Adrenal gland (tissue), 12 donors: ENCODE data around the gene ASB6. TPM values are rescaled to one million over a fixed set of nuclear protein-coding genes. Genes with fewer than 3 reads are reported as not detected.

ENCODE experiments used
- DNase-seq, 7 donors: peaks; one replicate each; pipeline ENCODE4 v3.0.0-alpha.2; 2019 to 2020
- H3K27ac ChIP-seq, 5 donors: fragments of 200-600 bp; sonication (generic) in 4 of 5; 1 replicate in 3 of 5; 2 replicates in 2 of 5; pipeline versions ENCODE4 v1.5.1 to v1.8.0; 2016 to 2020; ENCODE audit warnings: mild to moderate bottlenecking in 1 of 5
- H3K27me3 ChIP-seq: fragments of 200-600 bp; 2 replicates; pipeline ENCODE4 v1.8.0; 2021
- H3K36me3 ChIP-seq, 2 donors: fragments of 200-600 bp; replicated peaks in 1 of 2; 1 replicate in 1 of 2; 2 replicates in 1 of 2; pipeline versions ENCODE4 v1.5.1 to v1.8.0; 2018 to 2022
- H3K4me1 ChIP-seq, 2 donors: fragments of 200-600 bp; replicated peaks in 1 of 2; 1 replicate in 1 of 2; 2 replicates in 1 of 2; pipeline versions ENCODE4 v1.5.1 to v1.8.0; 2018 to 2021
- H3K4me3 ChIP-seq, 4 donors: fragments of 200-600 bp; sonication (generic) in 3 of 4; one replicate each; pipeline ENCODE4 v1.5.1; 2016 to 2018
- H3K9me3 ChIP-seq, 3 donors: fragments of 200-600 bp; sonication (generic) in 1 of 3; replicated peaks in 1 of 3; 1 replicate in 2 of 3; 2 replicates in 1 of 3; pipeline versions ENCODE4 v1.5.1 to v1.8.0; 2016 to 2021
- POLR2A ChIP-seq, 2 donors: fragments of 450-650 bp; IDR thresholded peaks; one replicate each; pipeline ENCODE4 v1.6.1; 2017; ENCODE audit warnings: antibody characterized with exemption in 2 of 2, mild to moderate bottlenecking in 2 of 2, moderate library complexity in 1 of 2
- WGBS, 4 donors: extraction: QIAGEN DNeasy Blood & Tissue Kit in 2 of 4; methylation state at CpG; one replicate each; pipeline versions ENCODE4 v1.1.5 to v1.1.7; 2013 to 2017; 5-methylcytosine and 5-hydroxymethylcytosine counted together
- intact Hi-C, 2 donors: fragments of 100-400 bp; cut with DNase I; formaldehyde crosslinking; loops; one replicate each; pipeline versions ENCODE4 v1.14.1 to v1.15.0; 2022 to 2023
- polyA plus RNA-seq, 3 donors: library from polyadenylated mRNA; stranded (reverse); fragments of 200-250 nt in 2 of 3; fragments of 350-450 nt in 1 of 3; fragmentation: Illumina TruSeq in 1 of 3; extraction: RNeasy Lipid Tissue Mini Kit (QIAGEN cat#74804) in 1 of 3; gene quantifications; one replicate each; pipeline ENCODE4 v1.2.3, GENCODE V29; 2013 to 2014
- total RNA-seq, 9 donors: library from RNA; depleted of rRNA in 4 of 9; stranded (reverse); fragments of >200 nt in 4 of 9; fragments of 120-200 nt in 1 of 9; fragmentation: NEBNext Ultra II Directional in 1 of 9; extraction: Animal tissue kit (Norgen Biotek cat#: 25700) in 1 of 9; gene quantifications; one replicate each; pipeline versions ENCODE4 v1.1.0 to v1.2.4, GENCODE V29; 2013 to 2023
- TF ChIP-seq, protein P1 (sequence below), 6 experiments: fragments of 450-650 bp in 4 of 6; fragments of 200-600 bp in 2 of 6; sonication (generic) in 1 of 6; IDR thresholded peaks; 1 replicate in 5 of 6; 2 replicates in 1 of 6; pipeline versions ENCODE4 v1.5.1 to v1.8.0; 2016 to 2021; ENCODE audit warnings: antibody characterized with exemption in 6 of 6, mild to moderate bottlenecking in 2 of 6, moderate library complexity in 1 of 6
- donor health status: healthy with polysubstance abuse.
- donor health status: Bipolar disorder and iron deficiency.
- donor health status: DM: yes; HTN: yes; CAD: no.
- donor health status: DM: no; HTN: no; CAD: no.
- donor health status: DM: no; HTN: no; CAD: no.
- donor health status: DM: yes; HTN: yes; CAD: no.

Gene ASB6
- total and polyA plus RNA-seq, 12 donors = 10.0 to 34.2 (median 26.8) TPM

DNA sequence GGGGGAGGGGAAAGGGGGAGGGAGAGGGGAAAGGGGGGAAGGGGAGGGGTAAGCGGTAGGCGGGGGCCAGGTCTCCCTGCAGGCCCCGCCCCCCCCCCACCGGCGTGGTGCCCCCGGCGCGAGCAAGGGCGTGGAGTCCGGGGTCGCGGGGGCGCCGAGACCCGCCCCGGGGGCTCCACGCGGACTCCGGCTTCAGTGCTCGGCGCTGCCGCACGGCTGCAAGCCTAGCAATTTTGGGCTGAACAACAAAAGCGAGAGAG lies 31.8 kb downstream of the ASB6 start:
- no peaks in the 10 kb centered on the region for H3K27me3 ChIP-seq
- H3K4me3 ChIP-seq = peak overlapping the region in 2 of 4 donors; percentile 67 to 90
- no peaks in the 10 kb centered on the region for H3K36me3 ChIP-seq
- peaks cover 14 to 35% of the 10 kb centered on the region in 2 donors for H3K4me1 ChIP-seq
- peak overlapping the region; percentile 48 to 92 (median 80) for H3K27ac ChIP-seq
- no peaks in the 10 kb centered on the region for H3K9me3 ChIP-seq
- WGBS, 4 donors = 0 to 1% (median 0%) methylated on average over 8 to 24 of the region's 24 CpGs; no CpG with 5 or more reads in 1 of the 4 donors
- peak in 1 of 7 donors; percentile 60 for DNase-seq
- intact Hi-C loops = loop anchor here (2.0 to 10.0 kb wide), 4 partner anchors 225 to 473 kb away; no protein-coding TSS in a partner anchor
- no peak for TF ChIP-seq POLR2A (IDR thresholded peaks at IDR 0.05)
- TF ChIP-seq, protein P1, sequence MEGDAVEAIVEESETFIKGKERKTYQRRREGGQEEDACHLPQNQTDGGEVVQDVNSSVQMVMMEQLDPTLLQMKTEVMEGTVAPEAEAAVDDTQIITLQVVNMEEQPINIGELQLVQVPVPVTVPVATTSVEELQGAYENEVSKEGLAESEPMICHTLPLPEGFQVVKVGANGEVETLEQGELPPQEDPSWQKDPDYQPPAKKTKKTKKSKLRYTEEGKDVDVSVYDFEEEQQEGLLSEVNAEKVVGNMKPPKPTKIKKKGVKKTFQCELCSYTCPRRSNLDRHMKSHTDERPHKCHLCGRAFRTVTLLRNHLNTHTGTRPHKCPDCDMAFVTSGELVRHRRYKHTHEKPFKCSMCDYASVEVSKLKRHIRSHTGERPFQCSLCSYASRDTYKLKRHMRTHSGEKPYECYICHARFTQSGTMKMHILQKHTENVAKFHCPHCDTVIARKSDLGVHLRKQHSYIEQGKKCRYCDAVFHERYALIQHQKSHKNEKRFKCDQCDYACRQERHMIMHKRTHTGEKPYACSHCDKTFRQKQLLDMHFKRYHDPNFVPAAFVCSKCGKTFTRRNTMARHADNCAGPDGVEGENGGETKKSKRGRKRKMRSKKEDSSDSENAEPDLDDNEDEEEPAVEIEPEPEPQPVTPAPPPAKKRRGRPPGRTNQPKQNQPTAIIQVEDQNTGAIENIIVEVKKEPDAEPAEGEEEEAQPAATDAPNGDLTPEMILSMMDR (IDR thresholded peaks at IDR 0.05) = no peak

DNA sequence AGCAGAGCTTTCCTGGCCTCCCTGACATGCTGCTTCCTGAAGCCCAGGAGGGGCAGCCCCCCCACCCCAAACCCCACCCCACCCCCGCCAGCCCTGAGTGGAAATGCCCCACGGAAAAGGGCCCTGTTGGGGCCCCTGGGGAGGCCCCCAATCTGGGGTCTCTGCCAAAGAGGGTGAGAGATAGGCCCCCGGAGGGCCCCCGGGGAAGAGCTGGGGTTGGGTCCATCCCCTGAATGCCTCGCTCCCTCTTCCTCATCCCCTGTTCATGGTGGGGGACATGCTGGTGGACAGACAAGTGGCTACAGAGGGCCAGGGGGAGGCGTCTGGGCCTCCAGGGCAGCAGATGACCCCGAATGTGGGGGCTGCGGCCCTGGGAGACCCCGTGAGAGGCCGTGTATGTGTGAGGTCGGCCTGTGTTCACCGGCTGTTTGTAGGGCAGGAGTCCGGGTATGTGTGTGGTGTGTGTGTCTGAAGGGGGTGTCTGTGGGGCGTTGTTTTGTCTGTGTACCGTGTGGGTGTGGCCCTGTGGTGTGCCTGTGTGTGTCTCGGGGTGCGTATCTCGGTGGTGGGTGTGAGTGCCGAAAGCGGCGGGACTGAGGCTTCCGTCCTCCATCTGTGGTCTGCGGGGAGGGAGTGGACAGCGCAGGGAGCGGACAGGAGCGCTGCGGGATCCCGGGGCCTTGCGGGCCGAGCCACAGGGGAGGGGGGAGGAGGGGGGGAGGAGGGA lies 32.3 kb downstream of the ASB6 start:
- peak in 4 of 7 donors; percentile 54 to 74 (median 60) for DNase-seq

DNA sequence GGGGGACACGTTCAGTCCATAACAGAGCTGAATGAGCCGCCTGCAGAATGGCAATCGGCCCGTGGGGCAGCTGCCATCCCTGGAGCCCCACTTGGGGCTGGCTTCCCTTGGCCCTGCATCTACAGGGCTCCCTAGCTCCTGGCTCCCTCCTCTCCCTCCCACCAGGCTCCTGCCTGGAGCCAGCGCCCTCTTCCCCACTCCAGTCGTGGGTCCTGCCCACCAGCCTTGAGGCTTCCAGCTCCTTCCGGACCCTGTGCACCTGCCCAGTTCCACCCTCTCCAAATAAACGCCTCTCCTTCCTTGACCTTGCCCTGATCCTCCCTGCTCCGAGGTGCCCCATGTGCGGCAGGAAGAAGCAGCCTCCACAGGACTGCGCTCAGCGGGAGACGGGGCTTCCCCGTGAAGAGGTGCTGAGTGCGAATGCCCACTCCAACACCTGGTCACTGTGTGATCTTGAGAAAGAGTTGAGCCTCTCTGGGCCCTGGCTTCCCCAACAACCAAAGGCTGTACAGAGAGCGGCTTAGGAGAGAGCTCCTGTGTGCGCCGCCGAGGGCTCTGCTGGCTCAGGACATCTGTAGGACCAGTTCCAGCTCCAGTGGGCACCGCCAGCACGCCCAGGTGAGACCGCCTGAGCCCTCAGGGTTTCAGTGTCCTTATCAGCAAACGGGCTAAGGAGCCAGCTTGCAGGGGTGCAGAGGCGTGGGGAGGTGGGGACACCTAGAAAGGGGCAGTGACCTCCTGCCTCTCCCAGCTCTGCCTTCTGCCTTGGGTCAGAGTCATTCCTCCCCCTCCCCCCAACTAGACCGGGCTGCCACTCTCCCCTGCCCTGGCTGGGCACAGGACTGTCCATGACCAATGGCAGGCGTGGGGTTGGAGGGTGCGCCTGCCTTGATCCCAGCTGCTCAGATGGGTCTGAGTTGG lies 33.1 kb downstream of the ASB6 start:
- TF ChIP-seq, protein P1 (IDR thresholded peaks at IDR 0.05) = no peak
- TF ChIP-seq POLR2A (IDR thresholded peaks at IDR 0.05) = no peak
- no peaks in the 10 kb centered on the region for H3K9me3 ChIP-seq
- H3K27me3 ChIP-seq = no peaks in the 10 kb centered on the region
- H3K36me3 ChIP-seq = no peaks in the 10 kb centered on the region
- DNase-seq = peak in 4 of 7 donors; percentile 56 to 75 (median 64)
- WGBS, 4 donors = 71 to 80% (median 77%) methylated on average over 20 to 27 of the region's 27 CpGs
- peaks cover 14 to 35% of the 10 kb centered on the region in 2 donors for H3K4me1 ChIP-seq
- peak overlapping the region in 4 of 5 donors; percentile 38 to 92 (median 67) for H3K27ac ChIP-seq
- H3K4me3 ChIP-seq = no peak overlapping the region
- intact Hi-C loops = loop anchor here (2.0 to 5.0 kb wide), 3 partner anchors 107 to 432 kb away; no protein-coding TSS in a partner anchor

More for the DNA sequence above, 32.3 kb downstream of the ASB6 start:
- 12 to 33% (median 21%) methylated on average over 9 to 27 of the region's 30 CpGs for WGBS, 4 donors
- H3K4me3 ChIP-seq = peak overlapping the region in 2 of 4 donors; percentile 67 to 90
- intact Hi-C loops = loop anchor here (2.0 to 10.0 kb wide), 7 partner anchors 107 to 472 kb away; no protein-coding TSS in a partner anchor
- H3K9me3 ChIP-seq = no peaks in the 10 kb centered on the region
- peak overlapping the region; percentile 13 to 92 (median 80) for H3K27ac ChIP-seq
- TF ChIP-seq, protein P1 (IDR thresholded peaks at IDR 0.05) = no peak
- TF ChIP-seq POLR2A (IDR thresholded peaks at IDR 0.05) = no peak
- no peaks in the 10 kb centered on the region for H3K36me3 ChIP-seq
- H3K4me1 ChIP-seq = peaks cover 14 to 35% of the 10 kb centered on the region in 2 donors
- no peaks in the 10 kb centered on the region for H3K27me3 ChIP-seq

DNA sequence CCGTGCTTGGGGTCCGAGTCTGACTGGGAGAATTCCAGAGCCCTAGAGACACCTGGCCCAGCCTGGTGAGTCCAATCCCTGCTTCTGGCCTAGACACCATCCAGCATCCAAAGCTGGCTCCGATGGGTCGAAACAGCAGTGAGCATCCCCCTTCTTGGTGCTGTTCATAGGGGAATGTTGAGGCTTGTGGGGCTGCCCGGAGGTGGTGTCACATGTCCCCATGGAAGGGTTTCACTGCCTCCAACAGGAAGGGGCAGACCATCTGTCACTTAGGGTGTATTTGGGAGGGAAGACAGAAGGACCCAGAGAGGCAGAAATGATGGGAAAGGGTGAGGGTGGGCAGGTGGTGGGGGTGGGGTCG lies 34.9 kb downstream of the ASB6 start:
- DNase-seq = no peak
- Histone ChIP-seq H3K27ac (peak overlapping the region in 4 of 5 donors; percentile 0 to 92 (median 44)), H3K4me3 (no peak overlapping the region), H3K9me3 (no peaks in the 10 kb centered on the region), H3K27me3 (no peaks in the 10 kb centered on the region), H3K4me1 (peaks cover 14 to 35% of the 10 kb centered on the region in 2 donors), H3K36me3 (no peaks in the 10 kb centered on the region)
- intact Hi-C loops = loop anchor here (5.0 kb wide), 2 partner anchors 105 to 120 kb away; no protein-coding TSS in a partner anchor
- WGBS, 4 donors = 21 to 75% (median 73%) methylated on average over 1 to 6 of the region's 6 CpGs
- TF ChIP-seq POLR2A (IDR thresholded peaks at IDR 0.05) = no peak
- TF ChIP-seq, protein P1 (IDR thresholded peaks at IDR 0.05) = no peak
